DLD1 (cell line): ENCODE measurements around the gene DNAJC10.

ENCODE experiments used
- in situ Hi-C: cut with HindIII; loops from 2 replicates; pipeline ENCODE4 v1.10.0; 2017; ENCODE audit warnings: low sequenced_read_pairs

DNAJC10 gene

DNA sequence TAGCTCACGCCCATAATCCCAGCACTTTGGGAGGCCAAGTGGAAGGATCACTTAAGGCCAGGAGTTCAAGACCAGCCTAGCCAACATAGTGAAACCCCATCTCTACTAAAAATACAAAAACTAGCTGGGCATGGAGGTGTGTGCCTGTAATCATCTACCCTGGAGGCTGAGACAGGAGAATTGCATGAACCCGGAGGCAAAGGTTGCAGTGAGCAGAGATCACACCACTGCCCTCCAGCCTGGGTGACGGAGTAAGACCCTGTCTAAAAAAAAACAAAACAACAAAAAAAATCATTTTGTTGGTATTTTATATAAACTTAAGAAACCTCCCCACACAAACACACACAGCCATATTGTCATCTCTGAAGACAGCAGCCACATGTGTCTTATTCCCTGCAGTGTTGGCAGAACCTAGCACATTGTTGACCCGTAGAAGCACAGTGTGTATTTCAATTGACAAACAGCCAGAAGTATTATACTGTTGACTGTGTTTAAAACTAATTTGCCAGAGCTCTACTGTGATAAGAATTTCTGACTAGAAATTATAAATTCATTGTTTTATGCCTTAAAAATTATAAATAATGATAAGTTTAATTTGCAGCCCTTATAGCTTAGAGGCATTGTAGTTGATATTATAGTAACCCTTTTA lies 68.1 kb downstream of the DNAJC10 start:
- in situ Hi-C loops, result no loop called here

DNA sequence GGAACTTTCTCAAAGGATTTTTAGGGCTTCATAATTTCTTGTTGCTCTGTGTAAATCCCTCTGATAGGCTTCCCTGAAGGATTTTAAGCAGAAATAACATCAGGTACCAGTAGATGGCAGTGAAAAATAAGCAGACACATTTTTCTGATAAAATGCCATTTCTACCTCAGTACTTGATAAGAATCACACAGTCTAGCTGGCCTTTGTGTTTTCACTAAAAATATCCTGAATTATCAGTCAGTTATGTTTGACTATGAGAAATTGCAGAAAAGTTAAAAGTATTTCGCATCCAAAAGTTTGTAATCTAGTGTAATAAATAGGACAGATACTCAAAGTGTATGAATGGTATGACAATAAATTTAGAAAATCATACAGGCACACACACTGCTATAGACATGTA lies 68.7 kb downstream of the DNAJC10 start:
- in situ Hi-C loops, result no loop called here

DNA sequence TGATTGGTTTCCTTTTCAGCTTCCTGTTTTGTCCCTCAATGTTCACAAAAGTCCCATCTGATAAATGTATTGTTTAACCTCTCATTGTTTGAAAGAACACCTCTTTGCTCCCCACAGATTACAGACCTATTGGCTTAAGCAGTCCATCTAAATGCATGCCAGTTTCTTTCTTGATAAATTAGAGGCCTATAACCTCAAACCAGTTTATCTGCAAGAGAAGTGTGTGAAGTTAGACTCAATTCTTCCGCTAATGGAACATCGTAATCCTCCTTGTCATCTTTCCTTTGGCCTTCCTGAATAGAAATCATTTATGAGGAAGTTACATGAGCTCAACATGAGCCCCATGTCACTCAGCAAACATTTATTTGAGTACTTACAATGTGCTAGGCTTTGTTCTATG lies 76.4 kb downstream of the DNAJC10 start:
- in situ Hi-C loops, result no loop called here

DNA sequence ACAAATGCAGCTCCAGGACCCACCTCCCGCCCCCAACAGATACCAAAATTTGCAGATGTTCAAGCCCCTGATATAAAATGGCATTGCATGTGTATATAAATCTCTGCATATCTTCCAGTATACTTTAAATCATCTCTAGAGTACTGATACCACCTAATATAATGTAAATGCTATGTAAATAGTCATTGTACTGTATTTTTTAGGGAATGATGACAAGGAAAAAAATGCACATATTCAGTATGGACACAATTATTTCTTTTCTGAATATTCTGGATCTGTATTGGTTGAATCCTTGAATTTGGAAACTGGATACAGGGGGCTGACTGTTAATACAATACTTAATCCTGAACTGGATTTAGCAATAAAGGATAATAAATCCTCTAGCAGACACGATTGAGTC lies 82.7 kb downstream of the DNAJC10 start:
- in situ Hi-C loops, result no loop called here

DNA sequence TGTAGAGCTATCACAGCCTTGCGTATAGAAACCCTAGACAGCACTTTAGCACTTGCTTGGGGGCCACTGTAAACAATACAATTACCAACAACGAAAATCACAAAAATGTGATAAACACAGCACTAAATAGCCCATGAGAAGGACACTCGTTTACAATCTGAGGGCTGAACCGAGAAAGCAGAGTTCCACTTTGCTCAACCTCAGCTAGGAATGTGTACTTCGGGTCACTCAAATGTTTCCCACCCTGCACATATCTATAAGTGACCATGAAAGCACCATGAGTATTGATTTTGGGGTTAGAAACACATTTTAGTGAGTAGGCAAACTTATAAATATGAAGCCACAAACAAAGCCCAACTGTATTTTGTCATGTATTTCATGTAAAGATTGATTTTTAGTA lies 88.1 kb downstream of the DNAJC10 start:
- in situ Hi-C loops, result no loop called here

DNA sequence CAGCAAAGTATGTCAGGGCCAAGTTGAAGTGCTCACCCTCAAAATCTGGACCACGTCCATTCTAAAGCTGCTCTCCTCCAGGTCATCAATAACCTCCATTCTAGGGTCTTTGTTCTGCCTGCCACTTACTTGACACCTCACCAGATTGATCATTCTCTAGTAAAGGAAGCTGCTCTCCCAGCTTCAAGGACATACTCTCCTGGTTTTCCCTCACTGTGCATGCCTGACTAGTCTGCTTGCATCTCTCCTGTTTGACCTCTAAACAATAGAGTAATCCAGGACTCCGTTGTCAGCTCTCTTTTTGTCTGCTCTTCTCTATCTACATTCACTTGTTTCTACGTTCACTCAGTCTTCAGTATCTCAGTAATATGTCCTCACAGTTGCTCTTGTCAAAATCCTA lies 91.3 kb downstream of the DNAJC10 start:
- in situ Hi-C loops, result no loop called here

DNA sequence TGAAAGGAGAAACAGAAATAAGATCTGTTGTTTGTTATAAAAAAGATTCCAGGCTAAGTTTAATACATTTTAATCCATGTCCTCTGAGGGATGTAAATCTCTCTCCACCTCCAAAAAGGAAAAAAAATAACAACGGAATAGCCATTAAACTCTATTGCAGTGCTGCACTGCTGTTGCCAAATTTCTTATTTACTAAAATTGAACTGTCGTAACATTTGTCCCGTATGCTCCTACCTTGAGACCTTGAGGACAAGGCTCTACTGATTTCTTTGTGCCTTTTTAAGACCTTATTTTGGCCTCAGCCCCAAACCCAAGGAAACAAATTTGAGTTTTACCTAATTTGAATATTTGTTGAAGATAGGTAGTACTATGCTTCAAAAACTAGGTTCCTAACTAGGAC lies 94.0 kb downstream of the DNAJC10 start:
- in situ Hi-C loops, result no loop called here

DNA sequence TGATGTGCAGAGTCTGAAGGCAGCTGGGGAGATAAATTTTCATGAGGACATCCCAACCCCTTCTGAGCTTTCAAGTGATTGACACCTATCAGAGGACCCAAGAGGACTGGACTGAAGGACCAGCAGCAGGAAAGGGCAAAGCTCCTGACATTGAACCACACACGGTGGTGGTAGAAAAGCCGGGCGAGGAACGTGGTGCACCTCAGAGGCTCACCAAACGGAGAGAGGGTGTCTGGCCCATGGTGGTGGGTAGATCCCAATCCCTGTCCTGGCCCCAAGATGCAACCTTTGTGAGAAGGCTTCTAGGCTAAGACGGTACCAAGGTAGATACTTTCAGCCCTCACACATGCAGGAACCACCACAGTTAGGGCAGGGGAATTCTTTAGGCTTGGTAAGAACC lies 98.3 kb downstream of the DNAJC10 start:
- in situ Hi-C loops, result no loop called here

DNA sequence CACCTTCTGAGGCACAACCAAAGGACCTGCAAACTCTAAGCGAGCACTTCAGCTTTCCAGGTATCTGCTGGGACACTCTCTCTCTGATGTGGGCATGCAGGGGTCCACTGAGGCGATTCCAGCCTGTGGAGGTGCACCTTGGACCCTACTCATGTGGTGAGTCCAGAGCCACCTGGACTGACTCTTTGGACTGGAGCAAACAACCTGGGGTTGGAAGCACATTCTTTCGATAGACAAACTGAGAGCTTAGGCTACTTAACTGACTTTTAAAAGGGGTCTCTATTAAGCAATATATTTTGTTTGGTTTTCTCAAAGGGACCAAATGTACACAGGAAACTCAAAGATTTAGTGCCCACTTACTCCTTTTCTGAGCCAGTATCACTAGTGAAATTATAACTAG lies 98.7 kb downstream of the DNAJC10 start:
- in situ Hi-C loops, result no loop called here

DNA sequence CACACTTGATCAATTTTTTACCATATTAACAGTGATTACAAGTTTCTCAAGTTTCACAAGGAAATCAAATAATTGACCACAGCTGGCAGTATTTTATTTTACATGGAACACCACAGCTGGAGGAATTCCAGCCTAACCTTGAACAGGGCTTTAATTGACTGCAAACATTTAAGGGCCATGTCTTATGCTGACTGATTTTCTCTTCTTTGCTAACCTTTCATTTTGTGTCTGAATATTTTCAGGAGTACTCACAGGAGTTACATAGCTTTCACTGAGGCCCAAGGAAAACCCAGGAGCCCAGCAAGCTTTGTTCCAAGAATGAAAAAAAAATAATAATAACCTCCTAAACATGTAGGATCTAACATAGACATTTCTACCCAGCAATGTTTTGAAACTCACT lies 100.8 kb downstream of the DNAJC10 start:
- in situ Hi-C loops, result no loop called here

DNA sequence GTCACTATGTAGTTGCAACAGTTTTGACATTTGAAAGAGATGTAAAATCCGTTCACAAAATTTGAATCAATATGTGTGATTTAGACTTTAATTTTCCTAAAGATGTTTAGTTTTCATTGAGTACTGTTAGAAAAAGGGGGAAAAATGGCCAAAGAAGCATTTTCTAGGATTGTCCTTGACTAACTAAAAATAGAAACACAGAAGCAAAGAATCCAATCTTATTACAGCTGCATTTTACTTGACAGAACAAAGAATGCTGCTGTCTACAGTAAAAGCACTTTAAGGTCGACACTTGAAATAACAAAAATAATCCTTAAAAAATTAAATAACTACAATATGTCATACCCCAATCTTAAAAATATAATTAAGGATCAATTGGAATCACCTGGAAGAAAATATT lies 101.5 kb downstream of the DNAJC10 start:
- in situ Hi-C loops, result no loop called here

DNA sequence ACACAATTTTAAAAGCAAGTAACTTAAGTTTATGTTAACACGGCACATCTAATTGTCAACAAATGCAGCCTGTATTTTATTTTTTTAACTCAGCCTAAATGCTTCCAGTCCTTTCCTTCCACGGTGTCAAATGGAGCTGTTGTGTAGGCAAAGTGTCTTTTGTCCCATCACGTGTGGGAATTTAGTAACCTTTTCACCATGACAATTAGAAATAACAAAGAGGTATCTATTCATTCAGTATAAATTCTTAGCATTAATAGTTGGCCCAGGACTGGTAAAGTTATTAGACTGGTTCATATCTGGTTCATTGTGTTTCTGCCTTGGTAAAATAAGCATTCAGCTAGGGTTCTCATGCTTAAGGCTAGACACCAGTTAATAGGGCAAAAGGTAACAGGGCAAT lies 102.4 kb downstream of the DNAJC10 start:
- in situ Hi-C loops, result no loop called here

DNA sequence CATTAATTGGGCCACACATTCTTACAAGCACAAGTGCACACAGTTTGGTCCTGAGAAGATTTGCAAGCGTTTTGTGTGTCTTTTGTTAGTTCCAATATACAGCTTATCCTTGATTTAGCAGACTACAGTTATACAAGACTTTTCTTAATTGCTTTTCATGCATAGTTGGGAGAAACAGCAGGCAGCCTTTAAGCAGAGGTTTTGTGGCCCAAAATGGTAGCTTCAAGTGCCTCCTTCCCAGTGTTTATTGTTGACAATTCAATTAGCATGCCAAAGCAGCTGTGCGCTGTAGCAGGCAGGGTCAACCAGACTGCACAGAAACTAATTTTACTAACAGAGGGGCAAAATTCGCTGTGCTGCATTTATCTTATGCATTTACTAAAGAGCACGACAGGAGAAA lies 102.9 kb downstream of the DNAJC10 start:
- in situ Hi-C loops, result no loop called here

DNA sequence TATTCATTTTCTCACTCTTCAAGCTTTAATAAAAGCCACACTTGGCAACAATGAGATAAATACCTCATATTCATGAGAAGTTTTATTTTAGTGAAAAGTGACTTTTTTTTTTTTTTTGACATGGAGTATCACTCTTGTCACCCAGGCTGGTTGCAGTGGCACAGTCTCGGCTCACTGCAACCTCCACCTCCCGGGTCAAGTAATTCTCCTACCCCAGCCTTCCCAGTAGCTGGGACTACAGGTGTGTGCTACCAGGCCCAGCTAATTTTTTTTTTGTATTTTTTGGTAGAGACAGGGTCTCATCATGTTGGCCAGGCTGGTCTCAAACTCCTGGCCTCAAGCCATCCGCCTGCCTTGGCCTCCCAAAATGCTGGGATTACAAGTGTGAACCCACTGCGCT lies 103.4 kb downstream of the DNAJC10 start:
- in situ Hi-C loops, result no loop called here

DNA sequence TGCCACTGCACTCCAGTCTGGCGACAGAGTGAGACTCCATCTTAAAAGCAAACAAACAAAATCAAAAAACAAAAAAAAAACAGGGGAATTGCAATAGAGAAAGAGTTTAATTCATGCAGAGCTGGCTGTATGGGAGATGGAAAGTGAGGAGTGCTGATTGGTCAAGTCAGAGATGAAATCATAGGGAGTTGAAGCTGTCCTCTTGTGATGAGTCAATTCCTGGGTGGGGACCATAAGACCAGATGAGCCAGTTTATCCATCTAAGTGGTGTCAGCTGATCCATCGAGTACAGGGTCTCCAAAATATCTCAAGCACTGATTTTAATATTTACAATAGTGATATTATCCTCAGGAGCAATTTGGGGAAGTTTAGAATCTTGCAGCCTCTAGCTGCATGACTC lies 105.1 kb downstream of the DNAJC10 start:
- in situ Hi-C loops, result no loop called here

DNA sequence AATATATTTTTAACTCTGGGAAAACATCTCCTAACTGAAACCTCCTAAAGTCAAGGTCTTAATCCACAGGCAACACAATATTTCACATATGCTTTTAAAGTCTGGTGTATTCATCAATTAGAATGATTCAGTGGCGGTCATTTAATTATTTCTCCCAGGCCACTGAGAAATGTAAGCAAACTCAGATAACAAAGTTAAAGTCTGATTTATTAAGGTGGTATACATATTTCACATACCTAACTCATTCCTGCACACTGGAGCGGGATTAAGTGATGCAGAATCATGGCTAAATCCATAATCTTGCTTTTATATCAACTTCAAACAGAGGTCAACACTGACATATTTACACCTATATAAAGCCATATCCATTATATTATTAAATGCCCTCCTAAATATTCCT lies 106.7 kb downstream of the DNAJC10 start:
- in situ Hi-C loops, result no loop called here

DNA sequence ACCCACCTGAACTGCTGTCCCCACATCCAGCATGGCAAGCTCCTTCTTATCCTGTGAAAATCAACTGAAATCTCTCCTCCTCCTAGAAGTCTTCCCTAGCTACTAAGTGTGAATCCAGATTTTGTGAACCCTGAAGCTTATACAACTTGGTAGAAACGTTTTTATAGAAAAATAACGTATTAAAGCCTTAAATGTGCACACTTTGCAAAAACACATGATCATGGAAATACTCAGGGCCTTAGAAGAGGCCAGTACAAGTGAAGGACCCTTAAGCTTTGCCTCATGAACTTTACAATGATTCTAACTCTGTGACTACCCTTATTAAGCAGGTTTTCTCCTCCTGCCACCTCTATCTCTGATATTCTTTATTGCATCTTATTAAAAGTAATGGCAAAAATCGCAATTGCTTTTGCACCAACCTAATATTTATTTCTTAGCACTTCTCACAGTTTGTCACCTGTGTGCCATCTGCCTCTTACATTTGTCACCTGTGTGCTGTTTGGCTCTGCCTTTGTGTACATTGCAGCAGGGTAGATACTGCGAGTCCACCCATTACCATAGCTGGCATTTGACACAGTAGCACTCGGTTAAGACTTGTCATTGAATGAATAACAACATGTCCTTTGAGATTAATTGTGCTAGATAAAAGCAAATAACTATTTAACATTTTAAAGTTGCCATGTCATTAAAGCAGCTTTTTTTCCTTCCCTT lies 108.2 kb downstream of the DNAJC10 start:
- in situ Hi-C loops, result no loop called here

DNA sequence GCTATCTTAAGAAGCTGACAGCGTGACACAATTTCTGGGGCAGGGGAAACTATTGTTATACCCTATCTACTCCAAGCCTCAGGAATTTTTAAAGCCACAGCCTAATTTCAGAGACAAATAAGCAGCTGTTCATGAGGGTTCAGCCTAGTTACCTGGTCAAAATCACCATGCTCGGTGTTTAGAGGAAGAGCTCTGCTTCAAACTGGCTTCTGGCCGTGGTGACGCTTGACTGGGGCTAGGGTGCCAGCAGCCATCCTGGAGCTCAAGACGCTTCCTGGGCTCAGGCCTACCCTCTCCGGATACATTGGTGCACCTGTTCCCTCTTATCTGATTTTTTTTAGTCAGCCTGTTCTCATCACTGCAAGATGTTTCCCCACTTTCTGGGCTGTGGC lies 108.7 kb downstream of the DNAJC10 start:
- in situ Hi-C loops, result no loop called here

DNA sequence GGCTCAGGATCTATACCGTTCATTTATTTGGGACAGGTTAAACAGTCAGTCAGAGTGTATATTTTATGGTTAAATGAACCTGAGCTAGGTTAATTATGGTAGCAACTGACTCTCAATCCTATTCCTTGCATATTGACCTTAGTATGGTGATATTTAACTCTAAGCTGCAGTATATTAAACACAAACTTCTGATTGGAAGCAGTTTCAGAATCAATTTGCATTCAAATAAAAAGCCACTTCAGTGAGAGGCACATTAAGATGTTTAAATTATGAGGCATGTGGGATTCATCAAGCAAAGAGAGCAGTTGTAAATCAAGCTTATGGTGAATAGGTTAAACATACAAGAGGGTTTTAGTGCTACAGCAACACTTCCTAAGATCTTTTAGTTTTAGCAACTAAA lies 110.0 kb downstream of the DNAJC10 start:
- in situ Hi-C loops, result no loop called here

DNA sequence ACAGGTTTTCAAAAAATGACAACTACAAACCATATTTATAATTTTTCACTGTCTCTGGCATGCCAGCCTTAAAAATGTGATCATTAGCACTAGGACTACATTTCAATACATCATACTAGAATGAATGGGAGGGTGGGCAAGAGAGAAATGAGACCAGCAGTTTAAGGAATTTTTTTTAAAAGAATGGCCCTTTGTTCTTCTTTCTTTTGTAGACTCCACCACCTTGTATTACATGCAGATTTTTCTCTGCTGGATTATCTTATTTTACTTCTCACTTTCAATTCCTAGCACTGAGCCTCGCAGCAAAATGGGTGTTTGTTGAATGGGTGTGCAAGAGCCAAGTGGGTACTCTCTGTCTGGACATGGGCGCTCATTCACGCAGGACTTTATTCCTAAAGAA lies 110.4 kb downstream of the DNAJC10 start:
- in situ Hi-C loops, result no loop called here

DNA sequence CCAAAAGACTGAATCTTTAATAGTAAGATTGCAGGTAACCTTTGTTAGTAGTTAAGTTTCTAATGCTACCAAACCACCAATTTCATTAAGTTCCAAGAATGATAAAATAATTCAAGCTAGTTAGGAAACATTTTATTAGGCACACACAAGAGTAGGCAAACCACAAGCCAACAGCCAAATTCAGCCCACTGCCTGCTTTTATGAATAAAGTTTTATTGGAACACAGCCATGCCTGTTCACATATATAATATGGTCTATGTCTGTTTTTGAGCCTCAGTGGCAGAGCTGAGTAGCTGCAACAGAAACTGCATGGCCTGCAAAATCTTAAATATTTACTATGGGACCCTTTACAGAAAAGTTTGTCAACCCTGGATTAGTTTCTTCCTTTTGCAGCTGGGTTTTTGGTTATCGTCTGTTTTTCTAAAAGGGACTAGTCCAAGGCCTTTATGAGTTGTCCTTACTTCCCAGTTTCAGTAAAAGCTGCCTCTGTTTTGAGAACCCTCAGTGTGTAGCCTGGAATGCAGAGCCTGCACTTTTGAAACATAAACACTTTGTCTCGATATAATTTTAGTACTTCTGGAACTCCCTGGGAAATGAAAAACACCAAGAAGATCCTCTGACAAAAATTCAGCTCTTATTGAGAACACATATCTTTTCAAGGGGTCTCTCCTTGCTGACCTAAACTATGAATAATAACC lies 111.3 kb downstream of the DNAJC10 start:
- in situ Hi-C loops, result no loop called here

DNA sequence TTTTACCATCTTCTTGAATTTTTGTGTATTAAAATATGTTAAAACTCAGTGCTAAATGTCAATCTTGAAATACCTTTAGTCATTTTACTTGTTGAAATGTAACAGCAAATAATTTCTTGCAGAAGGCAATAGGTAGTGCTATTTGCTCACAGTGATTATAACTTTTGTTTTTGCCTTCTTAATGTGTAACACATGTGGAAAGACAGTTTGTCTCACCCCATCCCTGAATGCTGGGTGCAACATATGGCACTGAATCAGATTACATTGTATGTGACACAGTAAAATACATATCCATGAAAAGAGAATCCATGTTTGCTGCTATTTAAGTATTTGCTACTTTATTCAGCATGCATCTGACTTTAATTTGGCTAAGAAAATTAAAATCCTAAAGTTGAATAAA lies 115.0 kb downstream of the DNAJC10 start:
- in situ Hi-C loops, result no loop called here
